ENCODE results near the gene CDKN2B-AS1.
A peak's percentile ranks its signal among the peaks of the same experiment; 100 is the strongest.

Gene CDKN2B-AS1

GRCh38 chr9:22008717-22009505 lies 14.3 kb downstream of the CDKN2B-AS1 start, which contains the start of gene CDKN2B (continued):
- no peak for TF ChIP-seq ZNF433 (tag by site-specific recombination; IDR thresholded peaks at IDR 0.05; ENCODE audit: low read depth)
- TF ChIP-seq ZNF341 (tag by site-specific recombination; IDR thresholded peaks at IDR 0.05; ENCODE audit: low read depth): 0 out of 2 replicates have a peak, but pooled peaks have one; percentile 10
- TF ChIP-seq ZNF585B (tag by site-specific recombination; IDR thresholded peaks at IDR 0.05): no peak
- TF ChIP-seq ZNF366 (tag by site-specific recombination; conservative IDR thresholded peaks at IDR 0.05): peak; percentile 79
- TF ChIP-seq SETDB1 (IDR thresholded peaks at IDR 0.05; ENCODE audit: insufficient read length, low read length): no peak
- TF ChIP-seq ZNF292 (tag by site-specific recombination; IDR thresholded peaks at IDR 0.05; ENCODE audit: borderline replicate concordance, low read depth): no peak
- TF ChIP-seq ZNF654 (tag by site-specific recombination; IDR thresholded peaks at IDR 0.05; ENCODE audit: low read depth): no peak
- TF ChIP-seq ZNF174 (tag by site-specific recombination; IDR thresholded peaks at IDR 0.05): no peak
- no peak for TF ChIP-seq ZNF223 (tag by site-specific recombination; IDR thresholded peaks at IDR 0.05)
- TF ChIP-seq MEIS1 (CRISPR knock-in tag; IDR thresholded peaks at IDR 0.05; ENCODE audit: borderline replicate concordance): 0 out of 2 replicates have a peak, but pooled peaks have one; percentile 26
- TF ChIP-seq ZNF335 (tag by site-specific recombination; conservative IDR thresholded peaks at IDR 0.05): peak; percentile 47
- TF ChIP-seq ZSCAN5A (tag by site-specific recombination; IDR thresholded peaks at IDR 0.05): no peak
- TF ChIP-seq ZBTB21 (tag by site-specific recombination; IDR thresholded peaks at IDR 0.05): no peak
- no peak for TF ChIP-seq ZNF639 (tag by site-specific recombination; IDR thresholded peaks at IDR 0.05)
- no peak for TF ChIP-seq BCL6B (tag by site-specific recombination; IDR thresholded peaks at IDR 0.05)
- peak; percentile 25; the same call in 1 of the 2 replicates for TF ChIP-seq ZNF843 (tag by site-specific recombination; IDR thresholded peaks at IDR 0.05)

GRCh38 chr9:22009506-22009867 lies 14.9 kb downstream of the CDKN2B-AS1 start:
- Histone ChIP-seq H3K9me3 (ENCODE audit: control insufficient read depth, insufficient read depth, low read depth, low read length) (no peaks in the 10 kb centered on the region), H3K36me3 (ENCODE audit: control insufficient read depth in 2 of 2, insufficient read depth in 1 of 2, low read length in 2 of 2) (peaks cover 6 to 24% of the 10 kb centered on the region in 2 experiments; a peak in 2 of 3 replicates), H3K27ac (ENCODE audit: extremely low read depth, low read depth, low read length) (0 out of 2 replicates have a peak overlapping the region, but pooled peaks have one; percentile 27), H3K4me3 (ENCODE audit: low read depth, low read length) (peak overlapping the region; percentile 24), H3K4me1 (ENCODE audit: control insufficient read depth, insufficient read depth, low read length) (peaks cover 3% of the 10 kb centered on the region; the same call in 1 of the 2 replicates)
- POLR2A ChIA-PET: interaction anchor here (0.6 to 4.5 kb wide), 52 partner anchors 9 to 450 kb away, joined by 3 to 156 read pairs (median 8); partner anchors contain the start of genes CDKN2A, CDKN2B-AS1 and MTAP
- TF ChIP-seq GLIS1 (tag by site-specific recombination; IDR thresholded peaks at IDR 0.05) (no peak), PRDM1 (tag by site-specific recombination; IDR thresholded peaks at IDR 0.05) (peak; percentile 34; the same call in 1 of the 2 replicates)
- CTCF ChIA-PET: interaction anchor here (0.6 to 6.4 kb wide), 34 partner anchors 8 to 298 kb away, joined by 3 to 75 read pairs (median 6); partner anchors contain the start of genes CDKN2A and CDKN2B-AS1
